GM23338 (cell line): ENCODE data around the gene PIK3CB. TPM values are rescaled to one million over a fixed set of nuclear protein-coding genes. Genes with fewer than 3 reads are reported as not detected.
"Not testable (repeated sequence)": the region's sequence is repeated elsewhere in the genome, so short reads cannot be mapped to it uniquely, and the experiment has no call there.

ENCODE experiments used
- ATAC-seq: fragments of 200-7000 bp; cut with Tn5 transposase; 3 replicates; pipeline ENCODE4 v1.9.1; 2020
- DNase-seq: peaks from one replicate; pipeline ENCODE4 v3.0.0-alpha.2; 2015; ENCODE audit warnings: low spot score
- H2AFZ ChIP-seq: fragments of 200-600 bp; sonication (generic); 2 replicates; pipeline ENCODE4 v1.8.0; 2016; ENCODE audit warnings: antibody characterized with exemption, mild to moderate bottlenecking, moderate library complexity
- H3F3A ChIP-seq: fragments of 200-600 bp; sonication (generic); replicated peaks from 2 replicates; pipeline ENCODE4 v1.8.0; 2017; ENCODE audit warnings: antibody characterized with exemption, mixed run types, low read depth
- H3K27ac ChIP-seq: fragments of 200-600 bp; sonication (generic); 2 replicates; pipeline ENCODE4 v1.6.1; 2016; ENCODE audit warnings: low read depth
- H3K27me3 ChIP-seq: fragments of 200-600 bp; sonication (generic); 2 replicates; pipeline ENCODE4 v1.8.0; 2016; ENCODE audit warnings: mild to moderate bottlenecking, mixed run types, moderate library complexity; ENCODE audit not compliant: insufficient read depth
- H3K36me3 ChIP-seq: fragments of 200-600 bp; sonication (generic); 2 replicates; pipeline ENCODE4 v1.8.0; 2016; ENCODE audit warnings: mild to moderate bottlenecking; ENCODE audit not compliant: insufficient read depth
- H3K4me1 ChIP-seq: fragments of 200-600 bp; sonication (generic); 2 replicates; pipeline ENCODE4 v1.8.0; 2016; ENCODE audit warnings: mild to moderate bottlenecking, moderate library complexity; ENCODE audit not compliant: insufficient read depth
- H3K4me2 ChIP-seq: fragments of 200-600 bp; sonication (generic); 2 replicates; pipeline ENCODE4 v1.7.1; 2017; ENCODE audit warnings: mixed run types
- H3K4me3 ChIP-seq: fragments of 200-600 bp; sonication (generic); 2 replicates; pipeline ENCODE4 v1.6.1; 2016; ENCODE audit warnings: mixed run types
- H3K79me2 ChIP-seq: fragments of 200-600 bp; sonication (generic); replicated peaks from 2 replicates; pipeline ENCODE4 v1.8.0; 2017; ENCODE audit warnings: mild to moderate bottlenecking; ENCODE audit not compliant: insufficient read depth
- H3K9me2 ChIP-seq: fragments of 200-600 bp; sonication (generic); 2 replicates; pipeline ENCODE4 v1.8.0; 2017; ENCODE audit not compliant: insufficient read depth
- H4K20me1 ChIP-seq: fragments of 200-600 bp; sonication (generic); replicated peaks from 2 replicates; pipeline ENCODE4 v1.8.0; 2017; ENCODE audit warnings: mild to moderate bottlenecking; ENCODE audit not compliant: insufficient read depth
- H3K27ac Mint-ChIP-seq: 2 replicates; pipeline ENCODE4 v1.8.0; 2020; ENCODE audit warnings: inconsistent platforms, mild to moderate bottlenecking, moderate library complexity, mixed read lengths
- H3K27me3 Mint-ChIP-seq: 3 replicates; pipeline ENCODE4 v1.8.0; 2022; ENCODE audit warnings: low read depth, mild to moderate bottlenecking, moderate library complexity, mixed read lengths, inconsistent platforms; ENCODE audit not compliant: insufficient read depth, poor library complexity
- H3K36me3 Mint-ChIP-seq: 3 replicates; pipeline ENCODE4 v1.8.0; 2021; ENCODE audit warnings: low read depth, mild to moderate bottlenecking, inconsistent platforms, moderate library complexity, mixed read lengths
- H3K4me1 Mint-ChIP-seq: 3 replicates; pipeline ENCODE4 v1.8.0; 2020; ENCODE audit warnings: mild to moderate bottlenecking, inconsistent platforms, mixed read lengths
- H3K4me3 Mint-ChIP-seq: 3 replicates; pipeline ENCODE4 v1.8.0; 2021; ENCODE audit warnings: moderate library complexity, mild to moderate bottlenecking, inconsistent platforms, mixed read lengths
- H3K9me3 Mint-ChIP-seq: 3 replicates; pipeline ENCODE4 v1.8.0; 2020; ENCODE audit warnings: moderate library complexity, mild to moderate bottlenecking, inconsistent platforms, mixed read lengths
- CREB1 ChIP-seq: fragments of 250-450 bp; sonication (Bioruptor Pico); IDR thresholded peaks from 2 replicates; pipeline ENCODE4 v1.5.0; 2020; ENCODE audit warnings: low read depth, mild to moderate bottlenecking, moderate library complexity
- EZH2 ChIP-seq: fragments of 200-600 bp; sonication (generic); IDR thresholded peaks from one replicate; pipeline ENCODE4 v1.8.0; 2017; ENCODE audit warnings: antibody characterized with exemption, mild to moderate bottlenecking, low read depth; ENCODE audit not compliant: unreplicated experiment
- JUNB ChIP-seq: IDR thresholded peaks from one replicate; pipeline ENCODE4 v1.6.1; 2016; ENCODE audit warnings: antibody characterized with exemption; ENCODE audit not compliant: unreplicated experiment
- NANOG ChIP-seq: IDR thresholded peaks from 2 replicates; pipeline ENCODE4 v1.6.1; 2016; ENCODE audit warnings: antibody characterized with exemption, borderline replicate concordance
- ZNF331 ChIP-seq: fragments of 250-450 bp; sonication (Bioruptor Pico); IDR thresholded peaks from 2 replicates; pipeline ENCODE4 v1.5.0; 2020; ENCODE audit warnings: low read depth, mild to moderate bottlenecking, moderate library complexity
- polyA plus RNA-seq: library from polyadenylated mRNA; unstranded; fragments of >200 nt; fragmentation: Nextera tagmentation; extraction: Ambion mirVana; gene quantifications from 2 replicates; pipeline ENCODE4 v1.2.1, GENCODE V29; 2016
- total RNA-seq: library from RNA; depleted of rRNA; stranded (reverse); fragments of >200 nt; shearing (Covaris generic); gene quantifications from 2 replicates; pipeline ENCODE4 v1.2.3, GENCODE V29; 2014
- TF ChIP-seq, protein P1 (sequence below), 2 experiments: fragments of 200-600 bp in 1 of 2; sonication (generic) in 1 of 2; conservative IDR thresholded peaks; 2 replicates each; pipeline versions ENCODE4 v1.5.1 to v1.6.1; 2016 to 2017; ENCODE audit warnings: antibody characterized with exemption in 2 of 2, low read depth in 2 of 2, mild to moderate bottlenecking in 2 of 2, moderate library complexity in 1 of 2
- TF ChIP-seq, protein P2 (sequence below): IDR thresholded peaks from 2 replicates; pipeline ENCODE4 v1.6.1; 2016; ENCODE audit warnings: antibody characterized with exemption
- TF ChIP-seq, protein P3 (sequence below): fragments of 250-450 bp; sonication (Bioruptor Pico); IDR thresholded peaks from 2 replicates; pipeline ENCODE4 v1.5.0; 2020; ENCODE audit warnings: mild to moderate bottlenecking, moderate library complexity

Gene PIK3CB
- total and polyA plus RNA-seq, 2 experiments from 2014 or later = 13.3 to 32.4 TPM

DNA sequence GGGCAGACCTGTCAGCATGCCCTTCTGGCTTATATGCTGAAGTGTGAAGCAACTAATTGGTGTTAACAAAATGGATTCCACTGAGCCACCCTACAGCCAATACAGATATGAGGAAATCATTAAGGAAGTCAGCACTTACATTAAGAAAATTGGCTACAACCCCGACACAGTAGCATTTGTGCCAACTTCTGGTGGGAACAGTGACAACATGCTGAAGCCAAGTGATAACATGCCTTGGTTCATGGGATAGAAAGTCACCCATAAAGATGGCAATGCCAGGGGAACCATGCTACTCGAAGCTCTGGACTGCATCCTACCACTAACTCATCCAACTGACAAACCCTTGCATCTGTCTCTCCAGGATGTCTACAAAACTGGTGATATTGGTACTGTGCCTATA, 9.4 kb downstream of the PIK3CB start (continued):
- TF ChIP-seq, protein P1, sequence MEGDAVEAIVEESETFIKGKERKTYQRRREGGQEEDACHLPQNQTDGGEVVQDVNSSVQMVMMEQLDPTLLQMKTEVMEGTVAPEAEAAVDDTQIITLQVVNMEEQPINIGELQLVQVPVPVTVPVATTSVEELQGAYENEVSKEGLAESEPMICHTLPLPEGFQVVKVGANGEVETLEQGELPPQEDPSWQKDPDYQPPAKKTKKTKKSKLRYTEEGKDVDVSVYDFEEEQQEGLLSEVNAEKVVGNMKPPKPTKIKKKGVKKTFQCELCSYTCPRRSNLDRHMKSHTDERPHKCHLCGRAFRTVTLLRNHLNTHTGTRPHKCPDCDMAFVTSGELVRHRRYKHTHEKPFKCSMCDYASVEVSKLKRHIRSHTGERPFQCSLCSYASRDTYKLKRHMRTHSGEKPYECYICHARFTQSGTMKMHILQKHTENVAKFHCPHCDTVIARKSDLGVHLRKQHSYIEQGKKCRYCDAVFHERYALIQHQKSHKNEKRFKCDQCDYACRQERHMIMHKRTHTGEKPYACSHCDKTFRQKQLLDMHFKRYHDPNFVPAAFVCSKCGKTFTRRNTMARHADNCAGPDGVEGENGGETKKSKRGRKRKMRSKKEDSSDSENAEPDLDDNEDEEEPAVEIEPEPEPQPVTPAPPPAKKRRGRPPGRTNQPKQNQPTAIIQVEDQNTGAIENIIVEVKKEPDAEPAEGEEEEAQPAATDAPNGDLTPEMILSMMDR (conservative IDR thresholded peaks at IDR 0.05; ENCODE audit: low read depth in 2 of 2) = no peak
- TF ChIP-seq EZH2 = no peak
- no peak for TF ChIP-seq ZNF331
- TF ChIP-seq, protein P2, sequence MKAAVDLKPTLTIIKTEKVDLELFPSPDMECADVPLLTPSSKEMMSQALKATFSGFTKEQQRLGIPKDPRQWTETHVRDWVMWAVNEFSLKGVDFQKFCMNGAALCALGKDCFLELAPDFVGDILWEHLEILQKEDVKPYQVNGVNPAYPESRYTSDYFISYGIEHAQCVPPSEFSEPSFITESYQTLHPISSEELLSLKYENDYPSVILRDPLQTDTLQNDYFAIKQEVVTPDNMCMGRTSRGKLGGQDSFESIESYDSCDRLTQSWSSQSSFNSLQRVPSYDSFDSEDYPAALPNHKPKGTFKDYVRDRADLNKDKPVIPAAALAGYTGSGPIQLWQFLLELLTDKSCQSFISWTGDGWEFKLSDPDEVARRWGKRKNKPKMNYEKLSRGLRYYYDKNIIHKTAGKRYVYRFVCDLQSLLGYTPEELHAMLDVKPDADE = no peak

DNA sequence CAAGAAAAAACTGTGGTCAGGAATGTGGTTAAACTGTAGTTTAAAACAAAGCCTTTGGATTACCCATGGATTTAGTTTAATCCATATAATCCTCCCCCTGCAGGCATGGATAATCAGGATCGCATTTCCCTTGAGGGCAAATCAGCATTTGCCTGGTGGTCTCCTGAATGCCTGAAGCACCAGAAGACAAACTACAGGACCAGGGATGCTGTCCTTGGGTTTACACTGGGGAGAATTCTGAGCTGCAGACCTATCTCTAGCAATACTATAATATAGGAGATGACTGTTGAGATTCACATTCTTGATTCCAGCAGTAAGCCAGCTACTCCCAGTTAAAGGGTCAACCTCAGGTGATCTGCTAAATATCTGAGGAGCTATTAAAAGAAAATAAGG, 10.6 kb downstream of the PIK3CB start:
- no peaks in the 10 kb centered on the region for H3K36me3 ChIP-seq
- peak overlapping the region; percentile 85 for H3K27ac ChIP-seq
- H3K79me2 ChIP-seq = peaks cover 90% of the 10 kb centered on the region
- peaks cover 6% of the 10 kb centered on the region for H3K27me3 Mint-ChIP-seq
- TF ChIP-seq JUNB = no peak
- no peak for TF ChIP-seq CREB1 (CRISPR knock-in tag)
- TF ChIP-seq, protein P3, sequence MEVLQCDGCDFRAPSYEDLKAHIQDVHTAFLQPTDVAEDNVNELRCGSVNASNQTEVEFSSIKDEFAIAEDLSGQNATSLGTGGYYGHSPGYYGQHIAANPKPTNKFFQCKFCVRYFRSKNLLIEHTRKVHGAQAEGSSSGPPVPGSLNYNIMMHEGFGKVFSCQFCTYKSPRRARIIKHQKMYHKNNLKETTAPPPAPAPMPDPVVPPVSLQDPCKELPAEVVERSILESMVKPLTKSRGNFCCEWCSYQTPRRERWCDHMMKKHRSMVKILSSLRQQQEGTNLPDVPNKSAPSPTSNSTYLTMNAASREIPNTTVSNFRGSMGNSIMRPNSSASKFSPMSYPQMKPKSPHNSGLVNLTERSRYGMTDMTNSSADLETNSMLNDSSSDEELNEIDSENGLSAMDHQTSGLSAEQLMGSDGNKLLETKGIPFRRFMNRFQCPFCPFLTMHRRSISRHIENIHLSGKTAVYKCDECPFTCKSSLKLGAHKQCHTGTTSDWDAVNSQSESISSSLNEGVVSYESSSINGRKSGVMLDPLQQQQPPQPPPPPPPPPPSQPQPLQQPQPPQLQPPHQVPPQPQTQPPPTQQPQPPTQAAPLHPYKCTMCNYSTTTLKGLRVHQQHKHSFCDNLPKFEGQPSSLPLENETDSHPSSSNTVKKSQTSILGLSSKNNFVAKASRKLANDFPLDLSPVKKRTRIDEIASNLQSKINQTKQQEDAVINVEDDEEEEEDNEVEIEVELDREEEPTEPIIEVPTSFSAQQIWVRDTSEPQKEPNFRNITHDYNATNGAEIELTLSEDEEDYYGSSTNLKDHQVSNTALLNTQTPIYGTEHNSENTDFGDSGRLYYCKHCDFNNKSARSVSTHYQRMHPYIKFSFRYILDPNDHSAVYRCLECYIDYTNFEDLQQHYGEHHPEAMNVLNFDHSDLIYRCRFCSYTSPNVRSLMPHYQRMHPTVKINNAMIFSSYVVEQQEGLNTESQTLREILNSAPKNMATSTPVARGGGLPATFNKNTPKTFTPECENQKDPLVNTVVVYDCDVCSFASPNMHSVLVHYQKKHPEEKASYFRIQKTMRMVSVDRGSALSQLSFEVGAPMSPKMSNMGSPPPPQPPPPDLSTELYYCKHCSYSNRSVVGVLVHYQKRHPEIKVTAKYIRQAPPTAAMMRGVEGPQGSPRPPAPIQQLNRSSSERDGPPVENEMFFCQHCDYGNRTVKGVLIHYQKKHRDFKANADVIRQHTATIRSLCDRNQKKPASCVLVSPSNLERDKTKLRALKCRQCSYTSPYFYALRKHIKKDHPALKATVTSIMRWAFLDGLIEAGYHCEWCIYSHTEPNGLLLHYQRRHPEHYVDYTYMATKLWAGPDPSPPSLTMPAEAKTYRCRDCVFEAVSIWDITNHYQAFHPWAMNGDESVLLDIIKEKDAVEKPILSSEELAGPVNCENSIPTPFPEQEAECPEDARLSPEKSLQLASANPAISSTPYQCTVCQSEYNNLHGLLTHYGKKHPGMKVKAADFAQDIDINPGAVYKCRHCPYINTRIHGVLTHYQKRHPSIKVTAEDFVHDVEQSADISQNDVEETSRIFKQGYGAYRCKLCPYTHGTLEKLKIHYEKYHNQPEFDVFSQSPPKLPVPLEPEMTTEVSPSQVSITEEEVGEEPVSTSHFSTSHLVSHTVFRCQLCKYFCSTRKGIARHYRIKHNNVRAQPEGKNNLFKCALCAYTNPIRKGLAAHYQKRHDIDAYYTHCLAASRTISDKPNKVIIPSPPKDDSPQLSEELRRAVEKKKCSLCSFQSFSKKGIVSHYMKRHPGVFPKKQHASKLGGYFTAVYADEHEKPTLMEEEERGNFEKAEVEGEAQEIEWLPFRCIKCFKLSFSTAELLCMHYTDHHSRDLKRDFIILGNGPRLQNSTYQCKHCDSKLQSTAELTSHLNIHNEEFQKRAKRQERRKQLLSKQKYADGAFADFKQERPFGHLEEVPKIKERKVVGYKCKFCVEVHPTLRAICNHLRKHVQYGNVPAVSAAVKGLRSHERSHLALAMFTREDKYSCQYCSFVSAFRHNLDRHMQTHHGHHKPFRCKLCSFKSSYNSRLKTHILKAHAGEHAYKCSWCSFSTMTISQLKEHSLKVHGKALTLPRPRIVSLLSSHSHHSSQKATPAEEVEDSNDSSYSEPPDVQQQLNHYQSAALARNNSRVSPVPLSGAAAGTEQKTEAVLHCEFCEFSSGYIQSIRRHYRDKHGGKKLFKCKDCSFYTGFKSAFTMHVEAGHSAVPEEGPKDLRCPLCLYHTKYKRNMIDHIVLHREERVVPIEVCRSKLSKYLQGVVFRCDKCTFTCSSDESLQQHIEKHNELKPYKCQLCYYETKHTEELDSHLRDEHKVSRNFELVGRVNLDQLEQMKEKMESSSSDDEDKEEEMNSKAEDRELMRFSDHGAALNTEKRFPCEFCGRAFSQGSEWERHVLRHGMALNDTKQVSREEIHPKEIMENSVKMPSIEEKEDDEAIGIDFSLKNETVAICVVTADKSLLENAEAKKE (CRISPR knock-in tag) = peak; percentile 60
- TF ChIP-seq NANOG = no peak
- TF ChIP-seq, protein P1 (conservative IDR thresholded peaks at IDR 0.05; ENCODE audit: low read depth in 2 of 2) = no peak
- no peak overlapping the region for H3K4me3 ChIP-seq
- no peaks in the 10 kb centered on the region for H3K9me2 ChIP-seq
- no peaks in the 10 kb centered on the region; the same call in 1 of the 2 replicates for H4K20me1 ChIP-seq
- peak overlapping the region; percentile 70 for H3K4me2 ChIP-seq
- no peak overlapping the region for H2AFZ ChIP-seq
- peaks cover 12% of the 10 kb centered on the region for H3K4me1 Mint-ChIP-seq
- H3F3A ChIP-seq = peaks cover 5% of the 10 kb centered on the region; the same call in 1 of the 2 replicates
- no peaks in the 10 kb centered on the region for H3K27me3 ChIP-seq
- H3K27ac Mint-ChIP-seq = peak overlapping the region; percentile 92
- peak; percentile 50 for DNase-seq
- peak; percentile 80 for ATAC-seq
- H3K4me1 ChIP-seq = peaks cover 11% of the 10 kb centered on the region
- H3K4me3 Mint-ChIP-seq = no peak overlapping the region
- no peaks in the 10 kb centered on the region for H3K9me3 Mint-ChIP-seq
- peaks cover 23% of the 10 kb centered on the region for H3K36me3 Mint-ChIP-seq

DNA sequence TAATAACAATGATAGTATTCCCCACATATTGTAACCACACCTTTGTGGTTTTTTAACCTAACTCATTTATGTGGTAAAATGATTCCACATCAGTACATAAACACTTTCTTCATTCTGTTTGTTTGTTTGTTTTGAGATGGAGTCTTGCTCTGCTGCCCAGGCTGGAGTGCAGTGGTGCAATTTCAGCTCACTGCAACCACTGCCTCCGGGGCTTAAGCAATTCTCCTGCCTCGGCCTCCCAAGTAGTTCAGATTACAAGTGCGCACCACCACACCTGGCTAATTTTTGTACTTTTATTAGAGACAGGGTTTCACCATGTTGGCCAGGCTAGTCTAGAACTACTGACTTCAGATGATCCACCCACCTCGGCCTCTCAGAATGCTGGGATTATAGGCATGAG, 14.3 kb downstream of the PIK3CB start:
- H3K27me3 ChIP-seq, H3K9me3 Mint-ChIP-seq: not testable (repeated sequence)

More for the DNA sequence above, 14.3 kb downstream of the PIK3CB start:
- H3K4me2 ChIP-seq, H3K36me3 ChIP-seq, H4K20me1 ChIP-seq, DNase-seq, H3K27ac ChIP-seq, H3K4me3 ChIP-seq, H3K9me2 ChIP-seq, H2AFZ ChIP-seq, ATAC-seq, H3K27ac Mint-ChIP-seq, H3F3A ChIP-seq, H3K27me3 Mint-ChIP-seq, H3K4me3 Mint-ChIP-seq: not testable (repeated sequence)
- peaks cover 12% of the 10 kb centered on the region for H3K4me1 Mint-ChIP-seq
- peaks cover 90% of the 10 kb centered on the region for H3K79me2 ChIP-seq
- peaks cover 14% of the 10 kb centered on the region; the same call in 2 of the 3 replicates for H3K36me3 Mint-ChIP-seq
- peaks cover 11% of the 10 kb centered on the region for H3K4me1 ChIP-seq
